HepG2 (cell line): ENCODE results near the gene FXYD4. TPM values are rescaled to one million over a fixed set of nuclear protein-coding genes. Genes with fewer than 3 reads are reported as not detected.

Source experiments
- ATRX ChIP-seq: sonication (generic); formaldehyde crosslinking; IDR thresholded peaks from 2 replicates; pipeline ENCODE4 v1.4.0; 2020; ENCODE audit warnings: missing genetic modification reagents, borderline replicate concordance
- CBX1 ChIP-seq: IDR thresholded peaks from one replicate; pipeline ENCODE4 v1.6.1; 2016; ENCODE audit warnings: antibody characterized with exemption, low read depth
- CHD2 ChIP-seq: IDR thresholded peaks from 2 replicates; pipeline ENCODE4 v1.6.1; 2011; ENCODE audit warnings: low read depth, low read length, improper control_type of control experiment
- GATAD2A ChIP-seq: IDR thresholded peaks from 2 replicates; pipeline ENCODE4 v1.6.1; 2016
- MIXL1 ChIP-seq: IDR thresholded peaks from 2 replicates; pipeline ENCODE4 v1.6.1; 2016
- MTA1 ChIP-seq: sonication (generic); formaldehyde crosslinking; IDR thresholded peaks from 2 replicates; pipeline ENCODE4 v1.4.0; 2020; ENCODE audit warnings: missing genetic modification reagents, mild to moderate bottlenecking, borderline replicate concordance
- ONECUT2 ChIP-seq: sonication (generic); formaldehyde crosslinking; IDR thresholded peaks from 2 replicates; pipeline ENCODE4 v1.4.0; 2020; ENCODE audit warnings: missing genetic modification reagents
- RFX1 ChIP-seq: fragments of 450-650 bp; IDR thresholded peaks from 2 replicates; pipeline ENCODE4 v1.6.1; 2017
- RFXAP ChIP-seq: sonication (generic); formaldehyde crosslinking; IDR thresholded peaks from 2 replicates; pipeline ENCODE4 v1.4.0; 2020; ENCODE audit warnings: missing genetic modification reagents, borderline replicate concordance
- SUZ12 ChIP-seq: fragments of 150-350 bp; IDR thresholded peaks from 2 replicates; pipeline ENCODE4 v1.6.1; 2014; ENCODE audit warnings: low read depth, low read length
- ZBTB20 ChIP-seq: sonication (generic); formaldehyde crosslinking; IDR thresholded peaks from 2 replicates; pipeline ENCODE4 v1.8.1; 2023; ENCODE audit warnings: missing genetic modification reagents, low read depth, mild to moderate bottlenecking, borderline replicate concordance
- ZBTB21 ChIP-seq: sonication (generic); formaldehyde crosslinking; IDR thresholded peaks from 2 replicates; pipeline ENCODE4 v1.4.0; 2020; ENCODE audit warnings: missing genetic modification reagents
- ZIK1 ChIP-seq: sonication (generic); formaldehyde crosslinking; IDR thresholded peaks from 2 replicates; pipeline ENCODE4 v1.5.0; 2020; ENCODE audit warnings: mild to moderate bottlenecking, low read depth, missing genetic modification reagents, borderline replicate concordance
- ZNF121 ChIP-seq: sonication (generic); formaldehyde crosslinking; IDR thresholded peaks from 2 replicates; pipeline ENCODE4 v1.5.0; 2020; ENCODE audit warnings: mild to moderate bottlenecking, missing genetic modification reagents
- ZNF136 ChIP-seq: sonication (generic); formaldehyde crosslinking; IDR thresholded peaks from 2 replicates; pipeline ENCODE4 v1.8.1; 2022; ENCODE audit warnings: low read depth, mild to moderate bottlenecking, moderate library complexity, missing genetic modification reagents
- ZNF33B ChIP-seq: sonication (generic); formaldehyde crosslinking; IDR thresholded peaks from 2 replicates; pipeline ENCODE4 v1.5.1; 2020; ENCODE audit warnings: mild to moderate bottlenecking, missing genetic modification reagents
- ZNF451 ChIP-seq: sonication (generic); formaldehyde crosslinking; IDR thresholded peaks from 2 replicates; pipeline ENCODE4 v1.5.0; 2020; ENCODE audit warnings: mild to moderate bottlenecking, missing genetic modification reagents
- ZNF496 ChIP-seq: sonication (generic); formaldehyde crosslinking; IDR thresholded peaks from 2 replicates; pipeline ENCODE4 v1.8.1; 2023; ENCODE audit warnings: mild to moderate bottlenecking, moderate library complexity, missing genetic modification reagents; ENCODE audit not compliant: insufficient replicate concordance
- ZNF629 ChIP-seq: sonication (generic); formaldehyde crosslinking; conservative IDR thresholded peaks from 2 replicates; pipeline ENCODE4 v1.5.0; 2020; ENCODE audit warnings: missing genetic modification reagents
- ZNF878 ChIP-seq: sonication (generic); formaldehyde crosslinking; IDR thresholded peaks from 2 replicates; pipeline ENCODE4 v1.8.1; 2023; ENCODE audit warnings: mild to moderate bottlenecking, missing genetic modification reagents, moderate library complexity
- ZNF891 ChIP-seq: sonication (generic); formaldehyde crosslinking; IDR thresholded peaks from 2 replicates; pipeline ENCODE4 v1.5.0; 2020; ENCODE audit warnings: mild to moderate bottlenecking, missing genetic modification reagents
- ZSCAN29 ChIP-seq: sonication (generic); formaldehyde crosslinking; conservative IDR thresholded peaks from 2 replicates; pipeline ENCODE4 v1.4.0; 2020; ENCODE audit warnings: mild to moderate bottlenecking, missing genetic modification reagents
- polyA plus RNA-seq, 8 experiments: library from polyadenylated mRNA; depleted of rRNA in 3 of 8; stranded (reverse) in 7 of 8; unstranded in 1 of 8; fragments of >200 nt; fragmentation: Illumina TruSeq in 4 of 8; extraction: Trizol in 4 of 8; gene quantifications; 2 replicates each; pipeline versions ENCODE4 v1.2.1 to v1.2.3, GENCODE V29; 2011 to 2016; ENCODE audit warnings: low read depth in 4 of 8, missing spikeins in 1 of 8, mixed read lengths in 1 of 8; ENCODE audit not compliant: insufficient read depth in 1 of 8
- total RNA-seq, 5 experiments: library from RNA; depleted of rRNA; stranded (reverse); fragments of >200 nt; fragmentation: Illumina TruSeq; extraction: Trizol; gene quantifications; 2 replicates each; pipeline ENCODE4 v1.2.3, GENCODE V29; 2016; ENCODE audit warnings: low read depth in 1 of 5
- TF ChIP-seq, protein P1 (sequence below): sonication (generic); formaldehyde crosslinking; IDR thresholded peaks from 2 replicates; pipeline ENCODE4 v1.4.0; 2020; ENCODE audit warnings: low read depth, mild to moderate bottlenecking, missing genetic modification reagents
- TF ChIP-seq, protein P2 (sequence below): IDR thresholded peaks from 2 replicates; pipeline ENCODE4 v1.6.1; 2016; ENCODE audit warnings: mild to moderate bottlenecking
- TF ChIP-seq, protein P3 (sequence below): sonication (generic); formaldehyde crosslinking; IDR thresholded peaks from 2 replicates; pipeline ENCODE4 v1.8.1; 2023; ENCODE audit warnings: missing genetic modification reagents, mild to moderate bottlenecking, borderline replicate concordance
- TF ChIP-seq, protein P4 (sequence below): sonication (generic); formaldehyde crosslinking; IDR thresholded peaks from 2 replicates; pipeline ENCODE4 v1.8.1; 2022; ENCODE audit warnings: low read depth, mild to moderate bottlenecking, missing genetic modification reagents
- TF ChIP-seq, protein P5 (sequence below): sonication (generic); formaldehyde crosslinking; IDR thresholded peaks from 2 replicates; pipeline ENCODE4 v1.4.0; 2020; ENCODE audit warnings: missing genetic modification reagents

The FXYD4 gene
- total and polyA plus RNA-seq, 2 of the 13 experiments (the other 11 are each of a cell fraction or from before 2014, with no cell fraction given) = not detected

DNA sequence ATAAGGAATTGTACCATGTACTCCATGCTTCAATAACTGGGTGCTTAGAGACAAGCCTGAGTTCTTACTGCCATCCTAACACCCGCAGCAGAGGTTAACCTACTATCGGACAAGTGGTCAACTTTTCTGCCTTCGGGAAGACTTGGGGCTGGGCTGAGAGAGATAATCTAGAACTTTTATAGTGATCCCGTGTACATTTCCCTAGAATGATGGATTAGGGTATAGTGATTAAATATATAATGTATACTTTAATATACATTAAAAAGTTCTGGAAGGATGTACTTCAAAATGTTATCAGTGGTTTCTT, 49.7 kb downstream of the FXYD4 start (continued):
- TF ChIP-seq, protein P1, sequence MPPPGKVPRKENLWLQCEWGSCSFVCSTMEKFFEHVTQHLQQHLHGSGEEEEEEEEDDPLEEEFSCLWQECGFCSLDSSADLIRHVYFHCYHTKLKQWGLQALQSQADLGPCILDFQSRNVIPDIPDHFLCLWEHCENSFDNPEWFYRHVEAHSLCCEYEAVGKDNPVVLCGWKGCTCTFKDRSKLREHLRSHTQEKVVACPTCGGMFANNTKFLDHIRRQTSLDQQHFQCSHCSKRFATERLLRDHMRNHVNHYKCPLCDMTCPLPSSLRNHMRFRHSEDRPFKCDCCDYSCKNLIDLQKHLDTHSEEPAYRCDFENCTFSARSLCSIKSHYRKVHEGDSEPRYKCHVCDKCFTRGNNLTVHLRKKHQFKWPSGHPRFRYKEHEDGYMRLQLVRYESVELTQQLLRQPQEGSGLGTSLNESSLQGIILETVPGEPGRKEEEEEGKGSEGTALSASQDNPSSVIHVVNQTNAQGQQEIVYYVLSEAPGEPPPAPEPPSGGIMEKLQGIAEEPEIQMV = 0 out of 2 replicates have a peak, but pooled peaks have one; percentile 9
- TF ChIP-seq RFX1 = 0 out of 2 replicates have a peak, but pooled peaks have one; percentile 14
- TF ChIP-seq MIXL1 = no peak
- no peak for TF ChIP-seq MTA1 (CRISPR knock-in tag)
- TF ChIP-seq RFXAP = no peak
- TF ChIP-seq, protein P2, sequence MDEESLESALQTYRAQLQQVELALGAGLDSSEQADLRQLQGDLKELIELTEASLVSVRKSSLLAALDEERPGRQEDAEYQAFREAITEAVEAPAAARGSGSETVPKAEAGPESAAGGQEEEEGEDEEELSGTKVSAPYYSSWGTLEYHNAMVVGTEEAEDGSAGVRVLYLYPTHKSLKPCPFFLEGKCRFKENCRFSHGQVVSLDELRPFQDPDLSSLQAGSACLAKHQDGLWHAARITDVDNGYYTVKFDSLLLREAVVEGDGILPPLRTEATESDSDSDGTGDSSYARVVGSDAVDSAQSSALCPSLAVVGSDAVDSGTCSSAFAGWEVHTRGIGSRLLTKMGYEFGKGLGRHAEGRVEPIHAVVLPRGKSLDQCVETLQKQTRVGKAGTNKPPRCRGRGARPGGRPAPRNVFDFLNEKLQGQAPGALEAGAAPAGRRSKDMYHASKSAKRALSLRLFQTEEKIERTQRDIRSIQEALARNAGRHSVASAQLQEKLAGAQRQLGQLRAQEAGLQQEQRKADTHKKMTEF (CRISPR knock-in tag) = no peak
- no peak for TF ChIP-seq GATAD2A
- TF ChIP-seq ZNF121 = no peak
- TF ChIP-seq SUZ12 = no peak
- no peak for TF ChIP-seq ZNF629 (CRISPR knock-in tag)
- no peak for TF ChIP-seq ZBTB20 (CRISPR knock-in tag)
- peak; percentile 1; the same call in 1 of the 2 replicates for TF ChIP-seq ZNF33B (CRISPR knock-in tag)
- no peak for TF ChIP-seq ZNF496 (CRISPR knock-in tag)
- TF ChIP-seq CBX1 = no peak
- 0 out of 2 replicates have a peak, but pooled peaks have one; percentile 5 for TF ChIP-seq ZSCAN29
- no peak for TF ChIP-seq ONECUT2 (CRISPR knock-in tag)
- TF ChIP-seq, protein P3, sequence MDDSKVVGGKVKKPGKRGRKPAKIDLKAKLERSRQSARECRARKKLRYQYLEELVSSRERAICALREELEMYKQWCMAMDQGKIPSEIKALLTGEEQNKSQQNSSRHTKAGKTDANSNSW = no peak
- TF ChIP-seq ZNF891 (CRISPR knock-in tag) = no peak
- TF ChIP-seq ZBTB21 (CRISPR knock-in tag) = peak; percentile 1; the same call in 1 of the 2 replicates
- TF ChIP-seq, protein P4, sequence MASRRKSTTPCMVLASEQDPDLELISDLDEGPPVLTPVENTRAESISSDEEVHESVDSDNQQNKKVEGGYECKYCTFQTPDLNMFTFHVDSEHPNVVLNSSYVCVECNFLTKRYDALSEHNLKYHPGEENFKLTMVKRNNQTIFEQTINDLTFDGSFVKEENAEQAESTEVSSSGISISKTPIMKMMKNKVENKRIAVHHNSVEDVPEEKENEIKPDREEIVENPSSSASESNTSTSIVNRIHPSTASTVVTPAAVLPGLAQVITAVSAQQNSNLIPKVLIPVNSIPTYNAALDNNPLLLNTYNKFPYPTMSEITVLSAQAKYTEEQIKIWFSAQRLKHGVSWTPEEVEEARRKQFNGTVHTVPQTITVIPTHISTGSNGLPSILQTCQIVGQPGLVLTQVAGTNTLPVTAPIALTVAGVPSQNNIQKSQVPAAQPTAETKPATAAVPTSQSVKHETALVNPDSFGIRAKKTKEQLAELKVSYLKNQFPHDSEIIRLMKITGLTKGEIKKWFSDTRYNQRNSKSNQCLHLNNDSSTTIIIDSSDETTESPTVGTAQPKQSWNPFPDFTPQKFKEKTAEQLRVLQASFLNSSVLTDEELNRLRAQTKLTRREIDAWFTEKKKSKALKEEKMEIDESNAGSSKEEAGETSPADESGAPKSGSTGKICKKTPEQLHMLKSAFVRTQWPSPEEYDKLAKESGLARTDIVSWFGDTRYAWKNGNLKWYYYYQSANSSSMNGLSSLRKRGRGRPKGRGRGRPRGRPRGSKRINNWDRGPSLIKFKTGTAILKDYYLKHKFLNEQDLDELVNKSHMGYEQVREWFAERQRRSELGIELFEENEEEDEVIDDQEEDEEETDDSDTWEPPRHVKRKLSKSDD (CRISPR knock-in tag) = no peak
- TF ChIP-seq ZNF878 (CRISPR knock-in tag) = peak; percentile 9; the same call in 1 of the 2 replicates
- TF ChIP-seq CHD2 = no peak
- TF ChIP-seq ZIK1 = no peak
- TF ChIP-seq, protein P5, sequence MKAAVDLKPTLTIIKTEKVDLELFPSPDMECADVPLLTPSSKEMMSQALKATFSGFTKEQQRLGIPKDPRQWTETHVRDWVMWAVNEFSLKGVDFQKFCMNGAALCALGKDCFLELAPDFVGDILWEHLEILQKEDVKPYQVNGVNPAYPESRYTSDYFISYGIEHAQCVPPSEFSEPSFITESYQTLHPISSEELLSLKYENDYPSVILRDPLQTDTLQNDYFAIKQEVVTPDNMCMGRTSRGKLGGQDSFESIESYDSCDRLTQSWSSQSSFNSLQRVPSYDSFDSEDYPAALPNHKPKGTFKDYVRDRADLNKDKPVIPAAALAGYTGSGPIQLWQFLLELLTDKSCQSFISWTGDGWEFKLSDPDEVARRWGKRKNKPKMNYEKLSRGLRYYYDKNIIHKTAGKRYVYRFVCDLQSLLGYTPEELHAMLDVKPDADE (CRISPR knock-in tag) = no peak
- no peak for TF ChIP-seq ZNF136 (CRISPR knock-in tag)
- TF ChIP-seq ATRX = no peak
- no peak for TF ChIP-seq ZNF451 (CRISPR knock-in tag)
